T-helper 9 cell (primary cell): ENCODE measurements around the gene VPS16.
A peak's percentile ranks its signal among the peaks of the same experiment; 100 is the strongest.
"Not testable (repeated sequence)": the region's sequence is repeated elsewhere in the genome, so short reads cannot be mapped to it uniquely, and the experiment has no call there.

Experiments
- DNase-seq: peaks from one replicate; pipeline ENCODE4 v3.0.0-alpha.2; 2020

The VPS16 gene

GRCh38 chr20:2807929-2808328, 32.6 kb upstream of the VPS16 start:
- not testable (repeated sequence) for DNase-seq

- no peak for DNase-seq
Measured at GRCh38 chr20:2809690-2810089, 30.9 kb upstream of the VPS16 start.

- no peak for DNase-seq
Measured at GRCh38 chr20:2812189-2812588, 28.4 kb upstream of the VPS16 start.

GRCh38 chr20:2814076-2814475, 26.5 kb upstream of the VPS16 start:
- no peak for DNase-seq

- no peak for DNase-seq
Measured at GRCh38 chr20:2814587-2815051, 25.9 kb upstream of the VPS16 start, which contains the start of gene C20orf141. Gene C20orf141, plus strand, starts transcription at chr20:2814987. Its CDS starts 198 bp downstream, at chr20:2815185.

GRCh38 chr20:2815242-2815900, 25.2 kb upstream of the VPS16 start:
- no peak for DNase-seq

GRCh38 chr20:2816030-2816582, 24.4 kb upstream of the VPS16 start, which contains the start of gene TMEM239:
Gene TMEM239, plus strand, starts transcription at chr20:2816364. Its CDS starts 191 bp downstream, at chr20:2816555.
- no peak for DNase-seq

GRCh38 chr20:2816583-2817340, 23.8 kb upstream of the VPS16 start:
- no peak for DNase-seq

- DNase-seq, result no peak
Measured at GRCh38 chr20:2817341-2817726, 23.2 kb upstream of the VPS16 start.

GRCh38 chr20:2817891-2818595, 22.5 kb upstream of the VPS16 start:
- no peak for DNase-seq

GRCh38 chr20:2820084-2820895, 20.3 kb upstream of the VPS16 start:
- DNase-seq, result no peak

GRCh38 chr20:2820896-2821869, 19.4 kb upstream of the VPS16 start:
- no peak for DNase-seq

GRCh38 chr20:2822073-2822472, 18.5 kb upstream of the VPS16 start:
- peak; percentile 39 for DNase-seq

GRCh38 chr20:2825761-2826160, 14.8 kb upstream of the VPS16 start:
- no peak for DNase-seq

- no peak for DNase-seq
Measured at GRCh38 chr20:2826655-2827054, 13.9 kb upstream of the VPS16 start.

GRCh38 chr20:2829376-2829775, 11.2 kb upstream of the VPS16 start:
- DNase-seq, result no peak

- DNase-seq, result not testable (repeated sequence)
Measured at GRCh38 chr20:2831206-2831605, 9.3 kb upstream of the VPS16 start.

GRCh38 chr20:2833761-2834160, 6.8 kb upstream of the VPS16 start:
- no peak for DNase-seq

GRCh38 chr20:2834401-2835110, 6.0 kb upstream of the VPS16 start:
- DNase-seq, result no peak

GRCh38 chr20:2835331-2835796, 5.2 kb upstream of the VPS16 start:
- no peak for DNase-seq
